Pons (tissue), 1 donor: ENCODE data around the gene ATXN1.

Experiments
- DNase-seq: peaks from one replicate; pipeline ENCODE4 v3.0.0-alpha.2; 2016; ENCODE audit warnings: low spot score

ATXN1 gene

GRCh38 chr6:16673011-16673797 lies 88.1 kb downstream of the ATXN1 start:
- no peak for DNase-seq

- DNase-seq = no peak
Measured at GRCh38 chr6:16671302-16672289, 89.7 kb downstream of the ATXN1 start.

- DNase-seq = no peak
Measured at GRCh38 chr6:16670617-16671051, 90.6 kb downstream of the ATXN1 start.

GRCh38 chr6:16670183-16670582 lies 91.1 kb downstream of the ATXN1 start:
- peak; percentile 41 for DNase-seq

DNA sequence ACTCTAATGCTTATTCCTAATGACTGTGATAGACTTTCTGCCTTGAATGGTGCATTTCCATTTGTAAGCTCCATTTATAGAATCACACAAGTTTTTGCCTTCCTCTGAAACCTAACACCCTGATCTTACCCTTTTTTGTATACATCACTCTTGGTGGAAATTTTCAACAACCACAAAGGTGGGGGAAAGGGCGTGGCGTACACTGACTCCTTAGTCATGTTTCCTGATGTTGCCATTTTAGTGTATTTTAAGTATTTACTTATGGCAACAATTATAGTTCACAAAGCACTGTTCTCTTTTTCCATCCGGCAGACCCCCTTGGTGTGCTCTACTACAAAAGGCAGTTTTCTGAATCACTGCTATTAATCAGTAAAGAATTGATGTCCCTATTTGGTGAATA lies 92.0 kb downstream of the ATXN1 start:
- no peak for DNase-seq

- DNase-seq = no peak
Measured at GRCh38 chr6:16667509-16667908, 93.8 kb downstream of the ATXN1 start.

DNA sequence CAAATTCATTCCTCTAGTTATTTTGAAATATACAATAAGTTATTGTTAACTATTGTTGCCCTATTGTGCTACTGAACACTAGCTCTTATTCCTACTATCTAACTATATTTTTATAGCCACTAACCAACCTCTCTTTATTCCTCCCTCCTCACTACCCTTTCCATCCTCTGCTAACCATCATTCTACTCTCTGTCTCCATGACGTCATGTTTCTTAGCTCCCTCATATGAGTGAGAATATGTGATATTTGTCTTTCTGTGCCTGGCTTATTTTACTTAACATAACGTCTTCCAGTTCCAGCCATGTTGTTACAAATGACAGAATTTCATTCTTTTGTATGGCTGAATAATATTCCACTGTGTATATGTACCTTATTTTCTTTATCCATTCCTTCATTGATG lies 95.3 kb downstream of the ATXN1 start:
- no peak for DNase-seq

DNA sequence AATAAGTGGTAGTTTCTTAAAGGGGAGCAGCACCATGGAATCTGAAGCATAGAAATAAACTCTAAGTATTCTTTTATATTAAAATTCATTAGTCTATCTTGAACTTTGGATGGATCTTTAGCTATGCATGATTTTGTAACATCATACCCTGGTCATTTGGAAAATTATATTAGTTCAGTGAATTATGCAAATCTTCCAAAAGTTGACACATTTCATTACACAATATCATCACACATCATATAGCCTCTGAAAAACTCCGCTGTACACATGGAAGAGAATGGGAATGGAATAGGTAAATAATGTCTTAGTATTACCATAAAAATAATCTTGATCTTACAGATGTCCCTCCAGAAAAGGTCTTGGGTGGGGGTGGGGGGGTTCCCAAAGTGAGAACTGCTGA lies 96.1 kb downstream of the ATXN1 start:
- DNase-seq = no peak

DNA sequence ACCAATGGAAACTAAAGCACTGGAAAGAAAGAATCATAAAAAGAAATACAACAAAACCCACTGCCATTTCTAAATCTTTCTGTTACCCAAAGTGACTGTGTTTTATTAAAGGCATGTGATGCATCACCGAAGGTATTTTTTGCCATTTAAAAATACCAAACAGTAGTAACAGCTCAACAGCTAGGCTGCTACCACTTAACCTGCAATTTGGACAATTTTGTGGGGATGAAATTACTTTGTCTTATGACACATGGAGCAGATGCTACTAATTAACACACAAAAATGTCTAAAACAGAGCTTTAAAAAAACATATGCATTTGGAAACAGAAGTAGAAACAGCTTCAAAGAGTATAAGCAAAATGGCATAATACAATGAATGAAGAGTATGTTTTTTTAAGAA lies 97.4 kb downstream of the ATXN1 start:
- DNase-seq = no peak

DNA sequence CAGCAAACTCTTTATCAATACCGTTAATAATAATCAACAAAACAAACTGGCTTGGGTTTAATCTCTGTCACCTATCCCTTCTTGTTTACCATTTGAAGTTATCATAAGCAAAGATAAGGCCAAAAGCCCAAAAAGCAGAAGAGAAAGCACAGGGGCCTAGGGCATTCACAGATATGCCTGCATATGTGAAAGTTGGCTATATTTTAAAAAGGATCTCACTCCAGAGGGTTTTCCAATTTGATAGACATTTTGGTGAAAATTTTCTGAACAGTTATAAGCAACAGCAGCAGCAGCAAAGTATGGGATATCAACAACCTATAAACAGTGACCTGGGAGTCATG lies 101.1 kb downstream of the ATXN1 start:
- no peak for DNase-seq

- no peak for DNase-seq
Measured at GRCh38 chr6:16659466-16660156, 101.6 kb downstream of the ATXN1 start.

DNA sequence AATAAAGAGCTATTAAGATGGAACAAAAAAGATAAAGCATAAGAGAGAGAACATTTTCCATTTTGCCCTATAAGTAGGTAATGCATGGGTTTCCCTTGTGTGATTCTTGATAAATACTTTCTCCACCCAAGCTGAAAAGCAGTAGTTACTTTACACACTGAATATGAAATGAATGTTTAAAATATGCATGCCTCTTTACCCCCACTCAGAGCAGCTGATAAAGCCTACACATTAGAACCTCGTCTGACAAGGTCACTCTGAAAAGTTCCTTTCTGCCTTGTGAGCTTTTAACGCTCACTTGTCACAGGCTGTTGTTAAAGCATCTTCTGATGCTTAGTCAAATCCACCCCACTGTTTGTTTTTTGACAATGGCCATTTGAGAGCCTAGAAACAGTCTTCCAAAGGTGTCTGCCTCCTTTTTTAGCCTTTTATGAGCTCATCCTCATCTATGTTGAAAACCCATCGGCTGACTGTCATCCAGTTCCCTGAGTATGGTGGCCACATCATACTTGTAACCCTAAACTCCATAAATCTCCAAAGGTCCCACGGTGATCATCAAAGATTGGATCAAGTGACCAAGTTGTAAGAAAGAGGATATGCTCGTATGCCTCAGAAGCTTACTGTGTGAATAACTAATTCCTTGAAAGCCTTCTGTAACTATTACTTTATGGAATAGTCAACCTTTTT lies 102.8 kb downstream of the ATXN1 start:
- DNase-seq = peak; percentile 45

GRCh38 chr6:16657768-16658167 lies 103.5 kb downstream of the ATXN1 start:
- peak; percentile 51 for DNase-seq

DNA sequence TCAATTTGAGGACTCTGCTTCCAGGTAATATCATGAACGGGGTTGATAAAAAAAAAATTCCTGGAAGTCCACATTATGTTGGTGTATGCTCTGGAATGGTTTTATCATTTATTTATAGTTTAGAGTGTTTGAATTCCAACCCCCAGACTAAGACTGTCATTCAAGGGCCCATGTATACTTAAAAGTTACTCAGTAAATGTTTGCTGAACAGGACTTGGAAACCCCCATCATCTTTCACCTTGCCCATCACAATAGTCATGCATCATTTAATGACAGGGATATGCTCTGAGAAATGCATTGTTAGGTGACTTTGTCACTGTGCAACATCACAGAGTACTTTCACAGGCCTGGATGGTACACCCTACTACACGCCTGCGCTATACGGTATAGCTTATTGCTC lies 104.8 kb downstream of the ATXN1 start:
- no peak for DNase-seq

DNA sequence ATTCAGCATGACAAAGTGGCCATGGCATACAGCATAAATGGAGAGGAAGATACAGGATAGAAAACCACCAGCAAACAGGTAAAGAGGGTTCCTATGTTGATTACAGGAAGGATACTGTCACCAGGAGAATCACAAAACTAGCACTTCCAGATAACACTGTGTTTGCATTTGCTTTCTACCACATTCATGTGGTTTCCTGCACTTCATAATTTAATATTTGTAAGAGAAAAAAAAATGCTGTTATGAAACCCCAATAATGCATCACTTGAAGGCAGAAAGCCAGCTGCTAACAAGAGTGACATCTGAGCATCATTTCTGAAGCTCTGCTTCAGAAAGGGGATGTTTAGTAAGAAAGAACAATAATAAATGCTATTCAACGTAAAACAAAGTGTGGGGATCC lies 106.6 kb downstream of the ATXN1 start:
- DNase-seq = no peak

- no peak for DNase-seq
Measured at GRCh38 chr6:16653226-16653625, 108.0 kb downstream of the ATXN1 start.

GRCh38 chr6:16651871-16652270 lies 109.4 kb downstream of the ATXN1 start:
- no peak for DNase-seq

GRCh38 chr6:16649890-16650289 lies 111.4 kb downstream of the ATXN1 start:
- DNase-seq = no peak

DNA sequence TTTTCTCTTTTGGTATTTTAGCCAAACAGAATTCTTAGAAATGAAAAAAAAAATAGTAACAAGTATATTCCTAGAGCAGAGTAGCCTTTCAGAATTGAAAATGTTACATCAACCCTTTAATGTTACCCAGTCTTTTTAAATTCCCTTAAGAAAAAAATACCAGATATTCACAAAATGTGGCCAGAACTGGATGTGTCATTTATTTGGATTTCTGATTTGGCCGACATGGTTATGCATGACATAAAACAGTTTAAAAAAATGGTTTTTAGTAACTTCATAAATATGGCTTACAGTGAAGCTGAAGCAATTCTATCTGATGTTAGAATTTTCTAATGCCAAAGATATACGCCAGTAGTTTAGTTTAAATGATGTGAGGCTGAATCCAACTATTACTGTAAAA lies 112.0 kb downstream of the ATXN1 start:
- no peak for DNase-seq

- DNase-seq = no peak
Measured at GRCh38 chr6:16648003-16648402, 113.3 kb downstream of the ATXN1 start.

GRCh38 chr6:16647422-16647821 lies 113.8 kb downstream of the ATXN1 start:
- no peak for DNase-seq
